HepG2 (cell line): ENCODE results near the gene NECTIN3. TPM values are rescaled to one million over a fixed set of nuclear protein-coding genes. Genes with fewer than 3 reads are reported as not detected.

ENCODE experiments used
- ADNP ChIP-seq: sonication (generic); formaldehyde crosslinking; IDR thresholded peaks from 2 replicates; pipeline ENCODE4 v1.4.0; 2020; ENCODE audit warnings: missing genetic modification reagents
- KDM3A ChIP-seq: IDR thresholded peaks from 2 replicates; pipeline ENCODE4 v1.6.1; 2018; ENCODE audit warnings: low read depth, missing compliant biosample characterization
- ONECUT2 ChIP-seq: sonication (generic); formaldehyde crosslinking; IDR thresholded peaks from 2 replicates; pipeline ENCODE4 v1.4.0; 2020; ENCODE audit warnings: missing genetic modification reagents
- ZBTB7A ChIP-seq: sonication (generic); formaldehyde crosslinking; IDR thresholded peaks from 2 replicates; pipeline ENCODE4 v1.8.0; 2022; ENCODE audit warnings: mild to moderate bottlenecking, missing genetic modification reagents
- ZNF547 ChIP-seq: sonication (generic); formaldehyde crosslinking; IDR thresholded peaks from 2 replicates; pipeline ENCODE4 v1.5.1; 2020; ENCODE audit warnings: mild to moderate bottlenecking, missing genetic modification reagents
- polyA plus RNA-seq, 8 experiments: library from polyadenylated mRNA; depleted of rRNA in 3 of 8; stranded (reverse) in 7 of 8; unstranded in 1 of 8; fragments of >200 nt; fragmentation: Illumina TruSeq in 4 of 8; extraction: Trizol in 4 of 8; gene quantifications; 2 replicates each; pipeline versions ENCODE4 v1.2.1 to v1.2.3, GENCODE V29; 2011 to 2016; ENCODE audit warnings: low read depth in 4 of 8, missing spikeins in 1 of 8, mixed read lengths in 1 of 8; ENCODE audit not compliant: insufficient read depth in 1 of 8
- total RNA-seq, 5 experiments: library from RNA; depleted of rRNA; stranded (reverse); fragments of >200 nt; fragmentation: Illumina TruSeq; extraction: Trizol; gene quantifications; 2 replicates each; pipeline ENCODE4 v1.2.3, GENCODE V29; 2016; ENCODE audit warnings: low read depth in 1 of 5
- TF ChIP-seq, protein P1 (sequence below), 2 experiments: fragments of 450-650 bp in 1 of 2; sonication (generic) in 1 of 2; formaldehyde crosslinking in 1 of 2; IDR thresholded peaks; 2 replicates each; pipeline versions ENCODE4 v1.6.1 to v1.8.0; 2016 to 2022; ENCODE audit warnings: antibody characterized with exemption in 1 of 2, mild to moderate bottlenecking in 1 of 2, missing genetic modification reagents in 1 of 2
- TF ChIP-seq, protein P2 (sequence below): IDR thresholded peaks from 2 replicates; pipeline ENCODE4 v1.6.1; 2016; ENCODE audit warnings: mild to moderate bottlenecking, missing biosample characterization, missing genetic modification reagents
- TF ChIP-seq, protein P3 (sequence below): sonication (generic); formaldehyde crosslinking; IDR thresholded peaks from 2 replicates; pipeline ENCODE4 v1.5.0; 2020; ENCODE audit warnings: mild to moderate bottlenecking, missing genetic modification reagents, borderline replicate concordance
- TF ChIP-seq, protein P4 (sequence below): sonication (generic); formaldehyde crosslinking; IDR thresholded peaks from 2 replicates; pipeline ENCODE4 v1.8.0; 2022; ENCODE audit warnings: missing genetic modification reagents, mild to moderate bottlenecking, inconsistent platforms, borderline replicate concordance
- TF ChIP-seq, protein P5 (sequence below): sonication (generic); formaldehyde crosslinking; conservative IDR thresholded peaks from 2 replicates; pipeline ENCODE4 v1.8.0; 2022; ENCODE audit warnings: low read depth, missing genetic modification reagents

Gene NECTIN3
- total and polyA plus RNA-seq, 2 of the 13 experiments (the other 11 are each of a cell fraction or from before 2014, with no cell fraction given), result 10.4 to 45.1 TPM

DNA sequence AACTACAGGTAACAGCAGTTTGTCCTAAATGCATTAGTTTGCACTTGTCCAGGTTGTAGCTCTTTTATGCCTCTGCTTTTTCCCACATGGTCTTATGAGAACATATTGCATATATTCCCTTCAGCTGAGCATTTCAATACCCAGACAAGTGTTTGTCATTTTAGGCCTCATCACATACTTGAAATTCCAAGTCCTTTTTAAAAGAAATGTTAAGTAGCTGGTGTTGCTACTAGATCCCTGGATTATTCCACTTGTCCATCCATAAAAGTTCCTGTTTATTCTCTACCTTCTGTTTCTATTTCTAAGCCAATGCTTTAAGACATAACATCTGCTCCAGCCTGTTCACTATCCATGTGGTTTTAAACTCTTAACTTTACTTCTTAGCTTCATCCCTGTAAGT lies 128.4 kb downstream of the NECTIN3 start (continued):
- TF ChIP-seq, protein P1, sequence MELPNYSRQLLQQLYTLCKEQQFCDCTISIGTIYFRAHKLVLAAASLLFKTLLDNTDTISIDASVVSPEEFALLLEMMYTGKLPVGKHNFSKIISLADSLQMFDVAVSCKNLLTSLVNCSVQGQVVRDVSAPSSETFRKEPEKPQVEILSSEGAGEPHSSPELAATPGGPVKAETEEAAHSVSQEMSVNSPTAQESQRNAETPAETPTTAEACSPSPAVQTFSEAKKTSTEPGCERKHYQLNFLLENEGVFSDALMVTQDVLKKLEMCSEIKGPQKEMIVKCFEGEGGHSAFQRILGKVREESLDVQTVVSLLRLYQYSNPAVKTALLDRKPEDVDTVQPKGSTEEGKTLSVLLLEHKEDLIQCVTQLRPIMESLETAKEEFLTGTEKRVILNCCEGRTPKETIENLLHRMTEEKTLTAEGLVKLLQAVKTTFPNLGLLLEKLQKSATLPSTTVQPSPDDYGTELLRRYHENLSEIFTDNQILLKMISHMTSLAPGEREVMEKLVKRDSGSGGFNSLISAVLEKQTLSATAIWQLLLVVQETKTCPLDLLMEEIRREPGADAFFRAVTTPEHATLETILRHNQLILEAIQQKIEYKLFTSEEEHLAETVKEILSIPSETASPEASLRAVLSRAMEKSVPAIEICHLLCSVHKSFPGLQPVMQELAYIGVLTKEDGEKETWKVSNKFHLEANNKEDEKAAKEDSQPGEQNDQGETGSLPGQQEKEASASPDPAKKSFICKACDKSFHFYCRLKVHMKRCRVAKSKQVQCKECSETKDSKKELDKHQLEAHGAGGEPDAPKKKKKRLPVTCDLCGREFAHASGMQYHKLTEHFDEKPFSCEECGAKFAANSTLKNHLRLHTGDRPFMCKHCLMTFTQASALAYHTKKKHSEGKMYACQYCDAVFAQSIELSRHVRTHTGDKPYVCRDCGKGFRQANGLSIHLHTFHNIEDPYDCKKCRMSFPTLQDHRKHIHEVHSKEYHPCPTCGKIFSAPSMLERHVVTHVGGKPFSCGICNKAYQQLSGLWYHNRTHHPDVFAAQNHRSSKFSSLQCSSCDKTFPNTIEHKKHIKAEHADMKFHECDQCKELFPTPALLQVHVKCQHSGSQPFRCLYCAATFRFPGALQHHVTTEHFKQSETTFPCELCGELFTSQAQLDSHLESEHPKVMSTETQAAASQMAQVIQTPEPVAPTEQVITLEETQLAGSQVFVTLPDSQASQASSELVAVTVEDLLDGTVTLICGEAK (IDR thresholded peaks at IDR 0.05), result no peak
- TF ChIP-seq, protein P1 (CRISPR knock-in tag; IDR thresholded peaks at IDR 0.05), result no peak
- TF ChIP-seq ZBTB7A (CRISPR knock-in tag) (no peak), ZNF547 (CRISPR knock-in tag) (no peak), KDM3A (CRISPR knock-in tag) (no peak), ADNP (CRISPR knock-in tag) (no peak), ONECUT2 (CRISPR knock-in tag) (no peak)
- TF ChIP-seq, protein P2, sequence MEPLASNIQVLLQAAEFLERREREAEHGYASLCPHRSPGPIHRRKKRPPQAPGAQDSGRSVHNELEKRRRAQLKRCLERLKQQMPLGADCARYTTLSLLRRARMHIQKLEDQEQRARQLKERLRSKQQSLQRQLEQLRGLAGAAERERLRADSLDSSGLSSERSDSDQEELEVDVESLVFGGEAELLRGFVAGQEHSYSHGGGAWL (CRISPR knock-in tag), result no peak
- TF ChIP-seq, protein P3, sequence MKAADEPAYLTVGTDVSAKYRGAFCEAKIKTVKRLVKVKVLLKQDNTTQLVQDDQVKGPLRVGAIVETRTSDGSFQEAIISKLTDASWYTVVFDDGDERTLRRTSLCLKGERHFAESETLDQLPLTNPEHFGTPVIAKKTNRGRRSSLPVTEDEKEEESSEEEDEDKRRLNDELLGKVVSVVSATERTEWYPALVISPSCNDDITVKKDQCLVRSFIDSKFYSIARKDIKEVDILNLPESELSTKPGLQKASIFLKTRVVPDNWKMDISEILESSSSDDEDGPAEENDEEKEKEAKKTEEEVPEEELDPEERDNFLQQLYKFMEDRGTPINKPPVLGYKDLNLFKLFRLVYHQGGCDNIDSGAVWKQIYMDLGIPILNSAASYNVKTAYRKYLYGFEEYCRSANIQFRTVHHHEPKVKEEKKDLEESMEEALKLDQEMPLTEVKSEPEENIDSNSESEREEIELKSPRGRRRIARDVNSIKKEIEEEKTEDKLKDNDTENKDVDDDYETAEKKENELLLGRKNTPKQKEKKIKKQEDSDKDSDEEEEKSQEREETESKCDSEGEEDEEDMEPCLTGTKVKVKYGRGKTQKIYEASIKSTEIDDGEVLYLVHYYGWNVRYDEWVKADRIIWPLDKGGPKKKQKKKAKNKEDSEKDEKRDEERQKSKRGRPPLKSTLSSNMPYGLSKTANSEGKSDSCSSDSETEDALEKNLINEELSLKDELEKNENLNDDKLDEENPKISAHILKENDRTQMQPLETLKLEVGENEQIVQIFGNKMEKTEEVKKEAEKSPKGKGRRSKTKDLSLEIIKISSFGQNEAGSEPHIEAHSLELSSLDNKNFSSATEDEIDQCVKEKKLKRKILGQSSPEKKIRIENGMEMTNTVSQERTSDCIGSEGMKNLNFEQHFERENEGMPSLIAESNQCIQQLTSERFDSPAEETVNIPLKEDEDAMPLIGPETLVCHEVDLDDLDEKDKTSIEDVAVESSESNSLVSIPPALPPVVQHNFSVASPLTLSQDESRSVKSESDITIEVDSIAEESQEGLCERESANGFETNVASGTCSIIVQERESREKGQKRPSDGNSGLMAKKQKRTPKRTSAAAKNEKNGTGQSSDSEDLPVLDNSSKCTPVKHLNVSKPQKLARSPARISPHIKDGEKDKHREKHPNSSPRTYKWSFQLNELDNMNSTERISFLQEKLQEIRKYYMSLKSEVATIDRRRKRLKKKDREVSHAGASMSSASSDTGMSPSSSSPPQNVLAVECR (CRISPR knock-in tag), result no peak
- TF ChIP-seq, protein P4, sequence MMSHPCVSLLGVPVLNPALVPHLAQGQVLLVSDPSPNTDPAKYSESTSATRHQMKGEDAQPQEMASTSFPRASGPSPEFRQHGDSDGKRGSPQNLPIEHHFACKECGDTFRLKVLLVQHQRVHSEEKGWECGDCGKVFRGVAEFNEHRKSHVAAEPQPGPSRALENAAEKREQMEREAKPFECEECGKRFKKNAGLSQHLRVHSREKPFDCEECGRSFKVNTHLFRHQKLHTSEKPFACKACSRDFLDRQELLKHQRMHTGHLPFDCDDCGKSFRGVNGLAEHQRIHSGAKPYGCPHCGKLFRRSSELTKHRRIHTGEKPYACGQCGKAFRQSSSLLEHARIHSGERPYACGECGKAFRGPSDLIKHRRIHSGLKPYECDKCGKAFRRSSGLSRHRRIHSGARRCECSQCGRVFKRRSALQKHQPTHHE (CRISPR knock-in tag), result no peak
- TF ChIP-seq, protein P5, sequence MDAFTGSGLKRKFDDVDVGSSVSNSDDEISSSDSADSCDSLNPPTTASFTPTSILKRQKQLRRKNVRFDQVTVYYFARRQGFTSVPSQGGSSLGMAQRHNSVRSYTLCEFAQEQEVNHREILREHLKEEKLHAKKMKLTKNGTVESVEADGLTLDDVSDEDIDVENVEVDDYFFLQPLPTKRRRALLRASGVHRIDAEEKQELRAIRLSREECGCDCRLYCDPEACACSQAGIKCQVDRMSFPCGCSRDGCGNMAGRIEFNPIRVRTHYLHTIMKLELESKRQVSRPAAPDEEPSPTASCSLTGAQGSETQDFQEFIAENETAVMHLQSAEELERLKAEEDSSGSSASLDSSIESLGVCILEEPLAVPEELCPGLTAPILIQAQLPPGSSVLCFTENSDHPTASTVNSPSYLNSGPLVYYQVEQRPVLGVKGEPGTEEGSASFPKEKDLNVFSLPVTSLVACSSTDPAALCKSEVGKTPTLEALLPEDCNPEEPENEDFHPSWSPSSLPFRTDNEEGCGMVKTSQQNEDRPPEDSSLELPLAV (CRISPR knock-in tag), result no peak
